DND-41 (cell line): ENCODE measurements around the gene RAB35.

Experiments used
- ATAC-seq: fragments of 200-7000 bp; cut with Tn5 transposase; 3 replicates; pipeline ENCODE4 v1.9.1; 2021; ENCODE audit warnings: low read depth; ENCODE audit not compliant: insufficient read depth
- DNase-seq: peaks from one replicate; pipeline ENCODE4 v3.0.0-alpha.2; 2020
- H2AFZ ChIP-seq: 2 replicates; pipeline ENCODE4 v1.6.0; 2012; ENCODE audit warnings: low read depth, low read length
- H3K27ac ChIP-seq: 2 replicates; pipeline ENCODE4 v1.5.1; 2012; ENCODE audit warnings: low read length, inconsistent platforms
- H3K27me3 ChIP-seq: fragments of 200-600 bp; sonication (generic); 2 replicates; pipeline ENCODE4 v1.6.0; 2012; ENCODE audit warnings: low read length, mild to moderate bottlenecking, inconsistent platforms; ENCODE audit not compliant: insufficient read depth, poor library complexity
- H3K36me3 ChIP-seq: 2 replicates; pipeline ENCODE4 v1.5.1; 2012; ENCODE audit warnings: low read length, inconsistent platforms; ENCODE audit not compliant: insufficient read depth
- H3K4me1 ChIP-seq: 2 replicates; pipeline ENCODE4 v1.5.1; 2012; ENCODE audit warnings: mild to moderate bottlenecking, low read length; ENCODE audit not compliant: insufficient read depth
- H3K4me2 ChIP-seq: 2 replicates; pipeline ENCODE4 v1.6.0; 2012; ENCODE audit warnings: mild to moderate bottlenecking, moderate library complexity, low read length, inconsistent platforms; ENCODE audit not compliant: insufficient read depth
- H3K4me3 ChIP-seq, 2 experiments: fragments of 200-600 bp in 1 of 2; shearing (Covaris generic) in 1 of 2; 2 replicates each; pipeline ENCODE4 v1.5.1; 2012 to 2016; ENCODE audit warnings: inconsistent platforms in 2 of 2, low read length in 2 of 2, mild to moderate bottlenecking in 2 of 2, low read depth in 1 of 2, moderate library complexity in 1 of 2
- H3K79me2 ChIP-seq: 2 replicates; pipeline ENCODE4 v1.6.0; 2012; ENCODE audit warnings: low read length, inconsistent platforms; ENCODE audit not compliant: insufficient read depth
- H3K9ac ChIP-seq: 2 replicates; pipeline ENCODE4 v1.6.0; 2012; ENCODE audit warnings: low read depth, mild to moderate bottlenecking, inconsistent platforms, low read length, moderate library complexity
- H3K9me3 ChIP-seq: 2 replicates; pipeline ENCODE4 v1.5.1; 2012; ENCODE audit warnings: low read length, moderate library complexity, mild to moderate bottlenecking, inconsistent platforms; ENCODE audit not compliant: insufficient read depth, severe bottlenecking
- H4K20me1 ChIP-seq: 2 replicates; pipeline ENCODE4 v1.6.0; 2012; ENCODE audit warnings: low read length; ENCODE audit not compliant: insufficient read depth
- EZH2 ChIP-seq: IDR thresholded peaks from 3 replicates; pipeline ENCODE4 v1.6.1; 2012; ENCODE audit warnings: borderline replicate concordance, low read depth, mild to moderate bottlenecking, moderate library complexity, low read length, inconsistent platforms; ENCODE audit not compliant: severe bottlenecking
- TF ChIP-seq, protein P1 (sequence below): IDR thresholded peaks from 2 replicates; pipeline ENCODE4 v1.5.1; 2012; ENCODE audit warnings: borderline replicate concordance, low read length, moderate library complexity, mild to moderate bottlenecking; ENCODE audit not compliant: poor library complexity, severe bottlenecking; ENCODE audit errors: extremely low read depth

Gene RAB35

DNA sequence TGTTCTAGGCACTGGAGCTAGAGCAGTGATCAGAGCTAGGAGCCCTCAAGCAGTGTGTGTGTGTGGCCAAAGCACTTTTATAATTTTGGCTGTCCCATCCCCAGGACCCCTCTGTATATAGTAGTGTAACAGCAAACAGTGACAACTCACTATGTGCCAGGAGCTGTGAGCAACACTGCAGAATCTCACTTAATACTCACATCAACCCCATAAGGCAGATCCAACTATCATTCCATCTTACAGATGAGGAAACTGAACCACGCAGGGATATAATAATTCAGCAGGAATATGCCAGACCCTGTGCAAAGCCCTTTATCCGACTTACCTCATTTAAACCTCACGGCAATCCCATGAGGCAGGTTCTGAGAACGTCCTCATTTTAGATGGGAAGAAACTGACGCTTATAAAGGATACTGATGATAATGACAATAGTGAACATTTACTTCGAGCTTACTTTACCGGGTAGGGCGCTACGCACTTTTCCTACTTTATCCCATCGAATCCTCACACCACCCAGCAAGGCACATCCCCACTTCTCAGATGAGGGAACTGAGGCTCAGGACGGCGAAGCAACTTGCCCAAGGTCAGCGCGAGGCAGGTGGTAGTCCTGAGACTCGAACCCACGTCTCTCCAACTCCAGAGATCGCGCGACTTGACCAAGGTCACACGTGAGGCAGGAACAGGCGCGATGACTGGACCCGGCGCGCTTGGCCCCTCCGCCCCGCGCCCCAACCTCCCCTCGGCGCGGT is 687 bp downstream of the RAB35 start:
- Histone ChIP-seq H3K9ac (peak overlapping the region; percentile 83), H3K27me3 (no peaks in the 10 kb centered on the region), H2AFZ (peak overlapping the region; percentile 57; the same call in 1 of the 2 replicates), H3K4me3 (peak overlapping the region; percentile 73 to 97), H3K4me2 (peak overlapping the region; percentile 99), H3K4me1 (peaks cover 44% of the 10 kb centered on the region), H3K9me3 (no peaks in the 10 kb centered on the region), H3K36me3 (peaks cover 30% of the 10 kb centered on the region), H4K20me1 (peaks cover 59% of the 10 kb centered on the region), H3K79me2 (peaks cover 74% of the 10 kb centered on the region), H3K27ac (peak overlapping the region; percentile 87)
- TF ChIP-seq, protein P1, sequence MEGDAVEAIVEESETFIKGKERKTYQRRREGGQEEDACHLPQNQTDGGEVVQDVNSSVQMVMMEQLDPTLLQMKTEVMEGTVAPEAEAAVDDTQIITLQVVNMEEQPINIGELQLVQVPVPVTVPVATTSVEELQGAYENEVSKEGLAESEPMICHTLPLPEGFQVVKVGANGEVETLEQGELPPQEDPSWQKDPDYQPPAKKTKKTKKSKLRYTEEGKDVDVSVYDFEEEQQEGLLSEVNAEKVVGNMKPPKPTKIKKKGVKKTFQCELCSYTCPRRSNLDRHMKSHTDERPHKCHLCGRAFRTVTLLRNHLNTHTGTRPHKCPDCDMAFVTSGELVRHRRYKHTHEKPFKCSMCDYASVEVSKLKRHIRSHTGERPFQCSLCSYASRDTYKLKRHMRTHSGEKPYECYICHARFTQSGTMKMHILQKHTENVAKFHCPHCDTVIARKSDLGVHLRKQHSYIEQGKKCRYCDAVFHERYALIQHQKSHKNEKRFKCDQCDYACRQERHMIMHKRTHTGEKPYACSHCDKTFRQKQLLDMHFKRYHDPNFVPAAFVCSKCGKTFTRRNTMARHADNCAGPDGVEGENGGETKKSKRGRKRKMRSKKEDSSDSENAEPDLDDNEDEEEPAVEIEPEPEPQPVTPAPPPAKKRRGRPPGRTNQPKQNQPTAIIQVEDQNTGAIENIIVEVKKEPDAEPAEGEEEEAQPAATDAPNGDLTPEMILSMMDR = no peak
- DNase-seq = peak; percentile 46
- ATAC-seq = peak; percentile 4; the same call in 1 of the 3 replicates

DNA sequence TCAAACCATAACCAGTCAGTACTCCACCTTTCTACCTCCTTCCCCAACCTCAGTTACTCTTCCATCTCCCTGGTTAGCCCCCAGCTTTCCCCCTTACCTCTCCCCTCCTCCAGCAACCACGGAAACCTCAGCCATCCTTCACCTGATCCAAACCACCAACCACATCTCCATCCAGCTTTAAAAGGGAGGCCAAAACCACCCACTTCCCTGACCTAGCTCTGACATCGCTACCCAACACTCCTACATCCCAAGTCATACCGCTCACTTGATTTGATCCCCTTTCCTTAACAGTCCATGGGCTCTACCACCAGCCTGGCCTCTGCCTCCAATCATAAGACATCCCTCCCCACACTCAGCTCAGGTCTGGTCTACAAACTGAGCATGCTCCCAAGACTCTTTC is 1.5 kb downstream of the RAB35 start:
- H3K4me1 ChIP-seq = peaks cover 44% of the 10 kb centered on the region
- H3K4me3 ChIP-seq = peak overlapping the region in 1 of 2 experiments; percentile 97; a peak in 2 of 4 replicates
- peaks cover 82% of the 10 kb centered on the region for H3K79me2 ChIP-seq
- H3K27me3 ChIP-seq = no peaks in the 10 kb centered on the region
- peak overlapping the region; percentile 99 for H3K4me2 ChIP-seq
- peaks cover 66% of the 10 kb centered on the region for H4K20me1 ChIP-seq
- H3K27ac ChIP-seq = peak overlapping the region; percentile 24; the same call in 1 of the 2 replicates
- peak; percentile 36 for DNase-seq
- TF ChIP-seq, protein P1 = no peak
- no peak for TF ChIP-seq EZH2
- peak overlapping the region; percentile 83 for H3K9ac ChIP-seq
- no peak overlapping the region for H2AFZ ChIP-seq
- no peaks in the 10 kb centered on the region for H3K9me3 ChIP-seq
- ATAC-seq = no peak
- peaks cover 30% of the 10 kb centered on the region for H3K36me3 ChIP-seq

DNA sequence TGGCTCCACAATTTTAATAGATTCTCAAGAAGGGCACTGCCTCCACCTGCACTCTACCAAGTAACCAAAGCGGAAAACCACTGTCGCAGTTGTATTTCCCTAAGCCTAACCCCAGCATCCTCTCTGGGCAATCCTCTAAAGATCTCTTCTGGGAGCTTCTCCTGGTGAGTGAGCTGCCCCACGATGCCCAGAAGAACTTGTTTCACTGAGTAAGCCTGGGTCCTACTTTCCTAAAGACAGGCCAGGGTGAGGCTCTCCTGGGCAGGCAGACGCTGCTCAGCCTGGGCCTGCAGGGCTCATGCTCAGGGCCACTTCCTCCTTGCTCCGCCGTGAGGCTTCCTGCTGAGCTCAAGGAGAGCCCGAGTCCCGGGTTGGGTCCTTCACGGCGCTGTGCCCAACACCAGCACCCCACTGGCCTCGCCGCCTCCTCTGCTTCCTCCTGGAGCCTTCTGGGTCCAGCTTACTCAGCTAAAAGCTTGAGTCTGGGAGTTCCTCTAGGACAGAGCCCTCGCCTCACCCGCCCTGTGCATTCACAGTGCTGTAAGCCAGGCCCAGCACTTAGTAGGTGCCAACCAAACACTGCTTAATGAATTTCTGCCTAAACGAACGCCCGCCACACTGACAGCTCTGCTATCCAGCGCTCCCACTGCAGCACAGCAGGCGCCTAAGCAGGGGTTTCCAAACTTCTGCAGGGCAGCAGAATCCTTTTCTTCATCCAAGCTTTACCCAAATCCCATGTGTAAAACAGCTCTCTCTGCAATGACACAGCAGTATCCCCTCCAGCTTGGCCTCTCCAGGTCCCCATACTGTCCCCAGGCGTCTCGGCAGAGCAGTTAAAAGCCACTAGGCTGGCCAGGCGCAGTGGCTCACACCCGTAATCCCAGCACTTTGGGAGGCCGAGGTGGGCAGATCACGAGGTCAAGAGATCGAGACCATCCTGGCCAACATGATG is 5.7 kb downstream of the RAB35 start:
- Histone ChIP-seq H4K20me1 (peaks cover 83% of the 10 kb centered on the region), H3K4me3 (no peak overlapping the region), H3K79me2 (peaks cover 96% of the 10 kb centered on the region), H3K9me3 (no peaks in the 10 kb centered on the region), H2AFZ (no peak overlapping the region), H3K4me1 (peaks cover 28% of the 10 kb centered on the region), H3K36me3 (peaks cover 45% of the 10 kb centered on the region), H3K4me2 (no peak overlapping the region; the same call in 1 of the 2 replicates), H3K27me3 (no peaks in the 10 kb centered on the region), H3K27ac (0 out of 2 replicates have a peak overlapping the region, but pooled peaks have one; percentile 11), H3K9ac (no peak overlapping the region)
- DNase-seq (peak; percentile 34), ATAC-seq (peak; percentile 71)
- TF ChIP-seq, protein P1 = no peak
- no peak for TF ChIP-seq EZH2
